CD14-positive monocyte (primary cell): Measurements from ENCODE around the gene A4GALT. TPM values are rescaled to one million over a fixed set of nuclear protein-coding genes. Genes with fewer than 3 reads are reported as not detected.
"Not testable (repeated sequence)": the region's sequence is repeated elsewhere in the genome, so short reads cannot be mapped to it uniquely, and the experiment has no call there.

Experiments
- DNase-seq, 3 donors: peaks; one replicate each; pipeline ENCODE4 v3.0.0-alpha.2; 2011 to 2022
- H2AFZ ChIP-seq: 2 replicates; pipeline ENCODE4 v1.6.0; 2012; ENCODE audit warnings: mild to moderate bottlenecking, low read depth, low read length, inconsistent platforms; ENCODE audit not compliant: insufficient read depth, poor library complexity, severe bottlenecking
- H3K27ac ChIP-seq, 2 donors: 1 replicate in 1 of 2; 2 replicates in 1 of 2; pipeline ENCODE4 v1.5.1; 2012 to 2013; ENCODE audit warnings: low read length in 2 of 2, control low read depth in 1 of 2, inconsistent platforms in 1 of 2, low read depth in 1 of 2, mild to moderate bottlenecking in 1 of 2
- H3K27me3 ChIP-seq, 2 donors: one replicate each; pipeline versions ENCODE4 v1.6.0 to v1.6.1; 2011 to 2013; ENCODE audit warnings: low read length in 2 of 2; ENCODE audit not compliant: control insufficient read depth in 2 of 2, insufficient read depth in 2 of 2
- H3K36me3 ChIP-seq, 2 donors: replicated peaks in 1 of 2; 1 replicate in 1 of 2; 2 replicates in 1 of 2; pipeline versions ENCODE4 v1.5.1 to v1.6.1; 2012 to 2013; ENCODE audit warnings: low read length in 2 of 2, control low read depth in 1 of 2, inconsistent platforms in 1 of 2, mild to moderate bottlenecking in 1 of 2; ENCODE audit not compliant: insufficient read depth in 2 of 2, control insufficient read depth in 1 of 2
- H3K4me1 ChIP-seq, 2 donors: 1 replicate in 1 of 2; 2 replicates in 1 of 2; pipeline versions ENCODE4 v1.5.1 to v1.6.1; 2012 to 2013; ENCODE audit warnings: low read length in 2 of 2, control low read depth in 1 of 2, inconsistent platforms in 1 of 2, mild to moderate bottlenecking in 1 of 2, moderate library complexity in 1 of 2; ENCODE audit not compliant: insufficient read depth in 2 of 2, control insufficient read depth in 1 of 2
- H3K4me2 ChIP-seq: replicated peaks from 2 replicates; pipeline ENCODE3; 2012; ENCODE audit warnings: low read length, moderate library complexity, mild to moderate bottlenecking; ENCODE audit not compliant: poor library complexity, severe bottlenecking; ENCODE audit errors: extremely low read depth
- H3K4me3 ChIP-seq, 3 experiments: fragments of 200-600 bp in 1 of 3; sonication (generic) in 1 of 3; replicated peaks in 1 of 3; 1 replicate in 2 of 3; 2 replicates in 1 of 3; pipeline ENCODE4 v1.5.1; 2011 to 2013; ENCODE audit warnings: low read length in 3 of 3, mild to moderate bottlenecking in 3 of 3, control low read depth in 2 of 3, low read depth in 2 of 3, inconsistent platforms in 1 of 3, moderate library complexity in 1 of 3
- H3K79me2 ChIP-seq: 2 replicates; pipeline ENCODE4 v1.6.0; 2012; ENCODE audit warnings: mild to moderate bottlenecking, control low read depth, inconsistent platforms, low read length, moderate library complexity; ENCODE audit not compliant: insufficient read depth
- H3K9ac ChIP-seq: 2 replicates; pipeline ENCODE4 v1.6.0; 2017; ENCODE audit warnings: low read length, mild to moderate bottlenecking; ENCODE audit not compliant: insufficient read depth, poor library complexity, severe bottlenecking
- H3K9me3 ChIP-seq, 2 donors: replicated peaks in 1 of 2; 1 replicate in 1 of 2; 2 replicates in 1 of 2; pipeline versions ENCODE4 v1.5.1 to v1.6.1; 2012 to 2013; ENCODE audit warnings: low read length in 2 of 2, control low read depth in 1 of 2; ENCODE audit not compliant: control insufficient read depth in 1 of 2, insufficient read depth in 1 of 2
- H4K20me1 ChIP-seq: 2 replicates; pipeline ENCODE4 v1.6.0; 2012; ENCODE audit warnings: mild to moderate bottlenecking, low read length, control low read depth, moderate library complexity; ENCODE audit not compliant: insufficient read depth
- H3K27ac Mint-ChIP-seq, 7 donors: one replicate each; pipeline ENCODE4 v1.8.0; 2020; ENCODE audit warnings: mild to moderate bottlenecking in 7 of 7, mixed read lengths in 7 of 7, moderate library complexity in 6 of 7, inconsistent platforms in 2 of 7
- H3K27me3 Mint-ChIP-seq, 3 donors: one replicate each; pipeline ENCODE4 v1.8.0; 2021 to 2022; ENCODE audit warnings: low read depth in 3 of 3, mild to moderate bottlenecking in 3 of 3, mixed read lengths in 3 of 3, moderate library complexity in 3 of 3, inconsistent platforms in 1 of 3
- H3K36me3 Mint-ChIP-seq, 2 donors: one replicate each; pipeline ENCODE4 v1.8.0; 2020; ENCODE audit warnings: mixed read lengths in 2 of 2, inconsistent platforms in 1 of 2, mild to moderate bottlenecking in 1 of 2
- H3K4me1 Mint-ChIP-seq: one replicate; pipeline ENCODE4 v1.8.0; 2020; ENCODE audit warnings: mild to moderate bottlenecking, mixed read lengths
- H3K4me3 Mint-ChIP-seq, 2 donors: one replicate each; pipeline ENCODE4 v1.8.0; 2020; ENCODE audit warnings: mild to moderate bottlenecking in 2 of 2, mixed read lengths in 2 of 2, moderate library complexity in 1 of 2
- H3K9me3 Mint-ChIP-seq, 7 donors: one replicate each; pipeline ENCODE4 v1.8.0; 2020 to 2022; ENCODE audit warnings: mixed read lengths in 7 of 7, mild to moderate bottlenecking in 6 of 7, moderate library complexity in 6 of 7, inconsistent platforms in 2 of 7
- WGBS: methylation state at CpG from one replicate; pipeline ENCODE4 v1.1.5; 2013; ENCODE audit warnings: missing lambda C conversion rate; ENCODE audit not compliant: insufficient coverage; 5-methylcytosine and 5-hydroxymethylcytosine counted together
- intact Hi-C, 2 donors: fragments of 100-400 bp; cut with micrococcal nuclease; formaldehyde crosslinking; loops; one replicate each; pipeline versions ENCODE4 v1.15.0 to v1.15.1; 2023
- polyA plus RNA-seq, 3 donors: library from polyadenylated mRNA; depleted of rRNA in 1 of 3; unstranded in 2 of 3; stranded (reverse) in 1 of 3; fragments of 300-500 nt in 2 of 3; fragments of >200 nt in 1 of 3; fragmentation: Illumina TruSeq in 2 of 3; gene quantifications; 1 replicate in 2 of 3; 2 replicates in 1 of 3; pipeline ENCODE4 v1.2.3, GENCODE V29; 2012 to 2021
- TF ChIP-seq, protein P1 (sequence below): fragments of 200-600 bp; IDR thresholded peaks from one replicate; pipeline ENCODE4 v1.8.0; 2022; ENCODE audit warnings: antibody characterized with exemption, mild to moderate bottlenecking

The A4GALT gene
- polyA plus RNA-seq, 3 donors, result not detected

DNA sequence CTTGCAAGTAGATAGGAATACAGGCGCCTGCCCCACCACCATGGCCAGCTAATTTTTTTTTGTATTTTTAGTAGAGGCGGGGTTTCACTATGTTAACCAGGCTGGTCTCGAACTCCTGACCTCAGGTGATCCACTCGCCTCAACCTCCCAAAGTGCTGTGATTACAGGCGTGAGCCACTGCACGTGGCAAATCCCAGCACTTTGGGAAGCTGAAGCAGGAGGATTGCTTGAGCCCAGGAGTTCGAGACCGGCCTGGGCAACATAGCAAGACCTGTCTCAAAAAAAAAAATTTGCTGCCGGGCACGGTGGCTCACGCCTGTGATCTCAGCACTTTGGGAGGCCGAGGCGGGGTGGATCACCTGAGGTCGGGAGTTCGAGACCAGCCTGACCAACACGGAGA lies 34.5 kb upstream of the A4GALT start:
- 92% methylated on average over 7 of the region's 16 CpGs for WGBS
- H3K4me1 Mint-ChIP-seq, result peaks cover 63% of the 10 kb centered on the region
- H3K27me3 Mint-ChIP-seq, H3K4me2 ChIP-seq, H3K36me3 ChIP-seq, H3K4me3 ChIP-seq, DNase-seq, H3K79me2 ChIP-seq, H3K27me3 ChIP-seq, H3K4me3 Mint-ChIP-seq, H3K36me3 Mint-ChIP-seq, H3K9ac ChIP-seq, H4K20me1 ChIP-seq, H3K9me3 Mint-ChIP-seq, H2AFZ ChIP-seq, H3K9me3 ChIP-seq, intact Hi-C loops, H3K27ac ChIP-seq: not testable (repeated sequence)
- peaks cover 16 to 41% of the 10 kb centered on the region in 2 donors for H3K4me1 ChIP-seq
- peak overlapping the region in 6 of 7 donors; percentile 77 to 92 (median 84) for H3K27ac Mint-ChIP-seq

DNA sequence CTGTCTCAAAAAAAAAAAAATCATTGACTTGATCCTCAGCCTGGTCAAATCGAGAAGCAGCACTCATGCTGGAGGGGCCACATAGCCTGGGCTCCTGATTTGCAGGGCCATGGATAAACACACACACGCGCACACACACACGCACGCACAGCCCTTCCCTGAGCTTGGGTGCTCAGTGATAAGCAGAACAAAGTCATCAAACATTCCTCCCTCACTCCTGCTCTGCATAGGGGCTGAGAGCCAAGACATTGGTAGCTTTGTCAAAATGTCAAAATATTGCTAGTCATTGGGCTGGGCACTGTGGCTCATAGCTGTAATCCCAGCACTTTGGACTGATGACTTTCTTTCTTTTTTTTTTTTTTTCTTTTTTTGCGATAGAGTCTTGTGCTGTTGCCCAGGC lies 34.0 kb upstream of the A4GALT start:
- H3K27ac ChIP-seq, result no peak overlapping the region
- H3K27me3 ChIP-seq, result no peaks in the 10 kb centered on the region
- peaks cover 63% of the 10 kb centered on the region for H3K4me1 Mint-ChIP-seq
- no peak overlapping the region for H3K4me3 Mint-ChIP-seq
- H3K4me2 ChIP-seq, result no peak overlapping the region
- no peaks in the 10 kb centered on the region for H4K20me1 ChIP-seq
- TF ChIP-seq, protein P1, sequence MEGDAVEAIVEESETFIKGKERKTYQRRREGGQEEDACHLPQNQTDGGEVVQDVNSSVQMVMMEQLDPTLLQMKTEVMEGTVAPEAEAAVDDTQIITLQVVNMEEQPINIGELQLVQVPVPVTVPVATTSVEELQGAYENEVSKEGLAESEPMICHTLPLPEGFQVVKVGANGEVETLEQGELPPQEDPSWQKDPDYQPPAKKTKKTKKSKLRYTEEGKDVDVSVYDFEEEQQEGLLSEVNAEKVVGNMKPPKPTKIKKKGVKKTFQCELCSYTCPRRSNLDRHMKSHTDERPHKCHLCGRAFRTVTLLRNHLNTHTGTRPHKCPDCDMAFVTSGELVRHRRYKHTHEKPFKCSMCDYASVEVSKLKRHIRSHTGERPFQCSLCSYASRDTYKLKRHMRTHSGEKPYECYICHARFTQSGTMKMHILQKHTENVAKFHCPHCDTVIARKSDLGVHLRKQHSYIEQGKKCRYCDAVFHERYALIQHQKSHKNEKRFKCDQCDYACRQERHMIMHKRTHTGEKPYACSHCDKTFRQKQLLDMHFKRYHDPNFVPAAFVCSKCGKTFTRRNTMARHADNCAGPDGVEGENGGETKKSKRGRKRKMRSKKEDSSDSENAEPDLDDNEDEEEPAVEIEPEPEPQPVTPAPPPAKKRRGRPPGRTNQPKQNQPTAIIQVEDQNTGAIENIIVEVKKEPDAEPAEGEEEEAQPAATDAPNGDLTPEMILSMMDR, result no peak
- H3K9me3 ChIP-seq, result no peaks in the 10 kb centered on the region
- H2AFZ ChIP-seq, result no peak overlapping the region
- H3K9ac ChIP-seq, result no peak overlapping the region
- intact Hi-C loops, result loop anchor here in 1 of 2 donors (5.0 kb wide), 1 partner anchor 92 kb away; no protein-coding TSS in a partner anchor
- H3K9me3 Mint-ChIP-seq, result peaks cover 0 to 2% (median 0%) of the 10 kb centered on the region in 7 donors
- WGBS, result 42% methylated on average over 2 of the region's 6 CpGs
- peak in 1 of 3 donors; percentile 32 for DNase-seq
- H3K27ac Mint-ChIP-seq, result peak overlapping the region in 6 of 7 donors; percentile 33 to 92 (median 84)
- H3K4me1 ChIP-seq, result peaks cover 16 to 41% of the 10 kb centered on the region in 2 donors
- no peak overlapping the region for H3K4me3 ChIP-seq
- H3K36me3 ChIP-seq, result no peaks in the 10 kb centered on the region
- H3K36me3 Mint-ChIP-seq, result no peaks in the 10 kb centered on the region
- H3K79me2 ChIP-seq, result no peaks in the 10 kb centered on the region
- peaks cover 4 to 9% (median 8%) of the 10 kb centered on the region in 3 donors for H3K27me3 Mint-ChIP-seq
